ENCODE measurements around the gene SLPI. TPM values are rescaled to one million over a fixed set of nuclear protein-coding genes. Genes with fewer than 3 reads are reported as not detected.

Gene SLPI
- total and polyA plus RNA-seq, 3 donors from 2014 or later, result 6.9 to 104 (median 8.2) TPM

DNA sequence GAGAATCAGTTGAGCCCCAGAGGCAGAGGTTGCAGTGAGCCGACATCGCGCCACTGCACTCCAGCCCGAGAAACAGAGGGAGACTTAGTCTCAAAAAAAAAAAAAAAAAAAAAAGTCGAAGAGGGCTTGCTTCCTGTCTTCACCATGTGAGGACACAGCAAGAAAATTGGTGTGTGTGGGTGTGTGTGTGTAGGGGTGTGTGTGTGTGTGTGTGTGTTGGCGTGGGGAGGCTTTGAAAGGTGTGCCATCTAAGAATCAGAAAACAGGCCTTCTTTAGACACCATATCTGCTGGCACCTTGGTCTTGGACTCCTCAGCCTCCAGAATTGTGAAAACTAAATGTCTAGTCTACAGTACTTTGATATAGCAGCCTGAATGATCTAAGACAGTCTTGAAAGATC is 45.4 kb upstream of the SLPI start:
- intact Hi-C loops (cut with DNase I; ENCODE audit: low total_unique reads), result no loop called here
- no peaks in the 10 kb centered on the region for H3K27me3 ChIP-seq
- no peaks in the 10 kb centered on the region for H3K36me3 ChIP-seq (ENCODE audit: low read depth, missing control alignments)
- no peak for TF ChIP-seq POLR2A (IDR thresholded peaks at IDR 0.05)
- TF ChIP-seq, protein P1, sequence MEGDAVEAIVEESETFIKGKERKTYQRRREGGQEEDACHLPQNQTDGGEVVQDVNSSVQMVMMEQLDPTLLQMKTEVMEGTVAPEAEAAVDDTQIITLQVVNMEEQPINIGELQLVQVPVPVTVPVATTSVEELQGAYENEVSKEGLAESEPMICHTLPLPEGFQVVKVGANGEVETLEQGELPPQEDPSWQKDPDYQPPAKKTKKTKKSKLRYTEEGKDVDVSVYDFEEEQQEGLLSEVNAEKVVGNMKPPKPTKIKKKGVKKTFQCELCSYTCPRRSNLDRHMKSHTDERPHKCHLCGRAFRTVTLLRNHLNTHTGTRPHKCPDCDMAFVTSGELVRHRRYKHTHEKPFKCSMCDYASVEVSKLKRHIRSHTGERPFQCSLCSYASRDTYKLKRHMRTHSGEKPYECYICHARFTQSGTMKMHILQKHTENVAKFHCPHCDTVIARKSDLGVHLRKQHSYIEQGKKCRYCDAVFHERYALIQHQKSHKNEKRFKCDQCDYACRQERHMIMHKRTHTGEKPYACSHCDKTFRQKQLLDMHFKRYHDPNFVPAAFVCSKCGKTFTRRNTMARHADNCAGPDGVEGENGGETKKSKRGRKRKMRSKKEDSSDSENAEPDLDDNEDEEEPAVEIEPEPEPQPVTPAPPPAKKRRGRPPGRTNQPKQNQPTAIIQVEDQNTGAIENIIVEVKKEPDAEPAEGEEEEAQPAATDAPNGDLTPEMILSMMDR (IDR thresholded peaks at IDR 0.05), result no peak
- H3K9me3 ChIP-seq, result no peaks in the 10 kb centered on the region
- H3K27ac ChIP-seq, result no peak overlapping the region
- H3K4me3 ChIP-seq, result no peak overlapping the region
- no peak for DNase-seq
- 90 to 93% methylated on average over 6 of the region's 6 CpGs for WGBS, 2 donors
- no peaks in the 10 kb centered on the region for H3K4me1 ChIP-seq

GRCh38 chr20:45297786-45298497 is 43.6 kb upstream of the SLPI start:
- no peaks in the 10 kb centered on the region for H3K9me3 ChIP-seq
- no peak overlapping the region for H3K4me3 ChIP-seq
- no peaks in the 10 kb centered on the region for H3K36me3 ChIP-seq (ENCODE audit: low read depth, missing control alignments)
- no peak overlapping the region for H3K27ac ChIP-seq
- no peak for DNase-seq
- no peaks in the 10 kb centered on the region for H3K27me3 ChIP-seq
- TF ChIP-seq, protein P1 (IDR thresholded peaks at IDR 0.05), result no peak
- TF ChIP-seq POLR2A (IDR thresholded peaks at IDR 0.05), result no peak
- no peaks in the 10 kb centered on the region for H3K4me1 ChIP-seq
- intact Hi-C loops (cut with DNase I; ENCODE audit: low total_unique reads), result no loop called here
- 52 to 80% methylated on average over 24 to 52 of the region's 52 CpGs for WGBS, 2 donors

GRCh38 chr20:45294659-45295058 is 40.3 kb upstream of the SLPI start:
- Histone ChIP-seq H3K9me3 (no peaks in the 10 kb centered on the region), H3K4me1 (no peaks in the 10 kb centered on the region), H3K4me3 (no peak overlapping the region), H3K36me3 (ENCODE audit: low read depth, missing control alignments) (no peaks in the 10 kb centered on the region), H3K27me3 (no peaks in the 10 kb centered on the region), H3K27ac (no peak overlapping the region)
- intact Hi-C loops (cut with DNase I; ENCODE audit: low total_unique reads), result no loop called here
- TF ChIP-seq, protein P1 (IDR thresholded peaks at IDR 0.05), result no peak
- TF ChIP-seq POLR2A (IDR thresholded peaks at IDR 0.05), result no peak
- no peak for DNase-seq
- WGBS, 2 donors, result 85 to 94% methylated on average over 1 of the region's 1 CpG

GRCh38 chr20:45294003-45294368 is 39.6 kb upstream of the SLPI start:
- Histone ChIP-seq H3K27me3 (no peaks in the 10 kb centered on the region), H3K9me3 (no peaks in the 10 kb centered on the region), H3K4me1 (no peaks in the 10 kb centered on the region), H3K27ac (no peak overlapping the region), H3K36me3 (ENCODE audit: low read depth, missing control alignments) (no peaks in the 10 kb centered on the region), H3K4me3 (peak overlapping the region in 1 of 2 donors; percentile 58)
- no peak for DNase-seq
- no peak for TF ChIP-seq POLR2A (IDR thresholded peaks at IDR 0.05)
- TF ChIP-seq, protein P1 (IDR thresholded peaks at IDR 0.05), result peak in 1 of 3 experiments; percentile 3
- intact Hi-C loops (cut with DNase I; ENCODE audit: low total_unique reads), result no loop called here
- WGBS, 2 donors, result 45 to 51% methylated on average over 5 of the region's 5 CpGs
